Measurements from ENCODE around the gene XYLT1. TPM values are rescaled to one million over a fixed set of nuclear protein-coding genes. Genes with fewer than 3 reads are reported as not detected.

XYLT1 gene
- total RNA-seq, 2 donors from 2014 or later: 6.0 to 15.2 TPM

GRCh38 chr16:17321824-17322223 lies 148.9 kb downstream of the XYLT1 start:
- no peak for DNase-seq
- Histone ChIP-seq H3K9me3 (no peaks in the 10 kb centered on the region), H3K4me3 (no peak overlapping the region), H3K27me3 (no peaks in the 10 kb centered on the region), H3K27ac (no peak overlapping the region), H3K36me3 (replicated peaks in 1 of 2; ENCODE audit: insufficient read depth in 1 of 2, low read depth in 2 of 2) (no peaks in the 10 kb centered on the region), H3K4me1 (peaks cover 12% of the 10 kb centered on the region)
- no peak for ATAC-seq
- intact Hi-C loops (cut with DNase I): no loop called here
- WGBS, 2 donors: 58 to 95% methylated on average over 6 of the region's 6 CpGs
- TF ChIP-seq CTCF (IDR thresholded peaks at IDR 0.05): no peak
- no peak for TF ChIP-seq POLR2A (IDR thresholded peaks at IDR 0.05)

- intact Hi-C loops (cut with DNase I): no loop called here
- Histone ChIP-seq H3K9me3 (no peaks in the 10 kb centered on the region), H3K27ac (no peak overlapping the region), H3K4me3 (no peak overlapping the region), H3K36me3 (replicated peaks in 1 of 2; ENCODE audit: insufficient read depth in 1 of 2, low read depth in 2 of 2) (no peaks in the 10 kb centered on the region), H3K27me3 (no peaks in the 10 kb centered on the region), H3K4me1 (peaks cover 19% of the 10 kb centered on the region)
- ATAC-seq (no peak), DNase-seq (no peak)
- 83 to 87% methylated on average over 3 of the region's 3 CpGs for WGBS, 2 donors
- no peak for TF ChIP-seq POLR2A (IDR thresholded peaks at IDR 0.05)
- TF ChIP-seq CTCF (IDR thresholded peaks at IDR 0.05): no peak
These were observed 150.8 kb downstream of the XYLT1 start for GRCh38 chr16:17320009-17320408.

- ATAC-seq: peak; percentile 71
- Histone ChIP-seq H3K4me3 (no peak overlapping the region), H3K9me3 (no peaks in the 10 kb centered on the region), H3K36me3 (replicated peaks in 1 of 2; ENCODE audit: insufficient read depth in 1 of 2, low read depth in 2 of 2) (no peaks in the 10 kb centered on the region), H3K27ac (no peak overlapping the region), H3K27me3 (no peaks in the 10 kb centered on the region), H3K4me1 (peaks cover 26% of the 10 kb centered on the region)
- intact Hi-C loops (cut with DNase I): no loop called here
- peak; percentile 52 to 83 (median 63) for DNase-seq
- TF ChIP-seq POLR2A (IDR thresholded peaks at IDR 0.05): no peak
- TF ChIP-seq CTCF (IDR thresholded peaks at IDR 0.05): no peak
- WGBS, 2 donors: 38 to 41% methylated on average over 5 of the region's 5 CpGs
These were observed 152.5 kb downstream of the XYLT1 start for GRCh38 chr16:17318238-17318637.

- H3K4me3 ChIP-seq: no peak overlapping the region
- no peaks in the 10 kb centered on the region for H3K36me3 ChIP-seq (replicated peaks in 1 of 2; ENCODE audit: insufficient read depth in 1 of 2, low read depth in 2 of 2)
- no peak for TF ChIP-seq POLR2A (IDR thresholded peaks at IDR 0.05)
- no peak for TF ChIP-seq CTCF (IDR thresholded peaks at IDR 0.05)
- H3K27ac ChIP-seq: no peak overlapping the region
- H3K27me3 ChIP-seq: no peaks in the 10 kb centered on the region
- WGBS, 2 donors: 56% methylated on average over 3 to 4 of the region's 4 CpGs
- intact Hi-C loops (cut with DNase I): no loop called here
- no peak for DNase-seq
- peaks cover 41% of the 10 kb centered on the region for H3K4me1 ChIP-seq
- no peaks in the 10 kb centered on the region for H3K9me3 ChIP-seq
- ATAC-seq: no peak
These were observed 154.8 kb downstream of the XYLT1 start for GRCh38 chr16:17316005-17316404.

GRCh38 chr16:17313793-17314547 lies 156.8 kb downstream of the XYLT1 start:
- Histone ChIP-seq H3K27ac (peak overlapping the region in 3 of 4 donors; percentile 53 to 66 (median 57)), H3K27me3 (no peaks in the 10 kb centered on the region), H3K36me3 (replicated peaks in 1 of 2; ENCODE audit: insufficient read depth in 1 of 2, low read depth in 2 of 2) (no peaks in the 10 kb centered on the region), H3K4me3 (no peak overlapping the region), H3K9me3 (no peaks in the 10 kb centered on the region), H3K4me1 (peaks cover 41% of the 10 kb centered on the region)
- TF ChIP-seq POLR2A (IDR thresholded peaks at IDR 0.05) (no peak), CTCF (IDR thresholded peaks at IDR 0.05) (no peak)
- WGBS, 2 donors: 81 to 87% methylated on average over 6 to 7 of the region's 7 CpGs
- ATAC-seq (no peak), DNase-seq (no peak)
- intact Hi-C loops (cut with DNase I): no loop called here
